ENCODE measurements around the gene GDAP1L1. TPM values are rescaled to one million over a fixed set of nuclear protein-coding genes. Genes with fewer than 3 reads are reported as not detected.

GDAP1L1 gene
- total and polyA plus RNA-seq, 2 of the 4 experiments (the other 2 are of a cell fraction): not detected

GRCh38 chr20:44310664-44311639 is 63.8 kb downstream of the GDAP1L1 start, which contains the start of gene FITM2:
Gene FITM2 (minus strand): TSS chr20:44311202. CDS start chr20:44311148, 54 bp downstream.
- Histone ChIP-seq H3K4me2 (ENCODE audit: low read depth, low read length) (peak within 1 kb of the TSS; percentile 86), H4K20me1 (ENCODE audit: insufficient read depth, low read length) (no peaks in the 10 kb centered on the region), H3K56ac (ENCODE audit: extremely low read depth, insufficient read depth, low read length) (no peak within 1 kb of the TSS; the same call in 1 of the 2 replicates), H4K91ac (ENCODE audit: insufficient read depth, low read depth, low read length) (no peak within 1 kb of the TSS; the same call in 1 of the 2 replicates), H3K4me1 (ENCODE audit: control insufficient read depth, insufficient read depth, low read length) (peaks cover 4% of the 10 kb centered on the region), H2AK5ac (ENCODE audit: low read depth, low read length) (no peak within 1 kb of the TSS), H2BK15ac (ENCODE audit: low read depth, low read length) (no peak within 1 kb of the TSS; the same call in 2 of the 3 replicates), H2AFZ (replicated peaks; ENCODE audit: low read length, poor library complexity) (peak within 1 kb of the TSS; percentile 99), H2AK9ac (replicated peaks; ENCODE audit: low read depth, low read length, poor library complexity) (peak within 1 kb of the TSS; percentile 18), H3K36me3 (ENCODE audit: control insufficient read depth, insufficient read depth, low read length) (0 out of 2 replicates have a peak, but pooled peaks cover 1% of the 10 kb centered on the region), H4K8ac (ENCODE audit: low read depth in 2 of 2, low read length in 2 of 2) (peak within 1 kb of the TSS; percentile 56 to 85), H3K4ac (ENCODE audit: low read depth, low read length) (peak within 1 kb of the TSS; percentile 55), H3K18ac (ENCODE audit: low read depth, low read length) (no peak within 1 kb of the TSS), H2BK20ac (ENCODE audit: low read depth, low read length) (no peak within 1 kb of the TSS), H4K5ac (ENCODE audit: low read depth, low read length) (0 out of 2 replicates have a peak within 1 kb of the TSS, but pooled peaks have one; percentile 22), H3K14ac (replicated peaks; ENCODE audit: low read depth, low read length) (0 out of 2 replicates have a peak within 1 kb of the TSS, but pooled peaks have one; percentile 22), H3K9me3 (ENCODE audit: control insufficient read depth, insufficient read depth, low read length) (no peaks in the 10 kb centered on the region), H3K27ac (ENCODE audit: insufficient read depth, low read length) (peak within 1 kb of the TSS; percentile 64), H3K4me3 (ENCODE audit: insufficient read depth, low read depth, low read length) (peak within 1 kb of the TSS; percentile 79), H3K79me1 (ENCODE audit: low read depth in 1 of 2, low read length in 2 of 2) (peaks cover 9 to 24% of the 10 kb centered on the region in 2 experiments; a peak in 2 of 4 replicates), H3K27me3 (ENCODE audit: control insufficient read depth, insufficient read depth, low read length) (peaks cover 2% of the 10 kb centered on the region; the same call in 1 of the 2 replicates), H3K9me1 (ENCODE audit: insufficient read depth, low read length) (no peaks in the 10 kb centered on the region), H3K9ac (ENCODE audit: low read depth, low read length) (peak within 1 kb of the TSS; percentile 56), H2BK5ac (ENCODE audit: low read depth, low read length, poor library complexity, severe bottlenecking) (peak within 1 kb of the TSS; percentile 48), H3K23ac (ENCODE audit: low read depth, low read length) (peak within 1 kb of the TSS; percentile 36; the same call in 1 of the 2 replicates), H2BK120ac (ENCODE audit: low read depth, low read length) (no peak within 1 kb of the TSS)
- dilution Hi-C loops (cut with HindIII; ENCODE audit: low sequenced_read_pairs, unreplicated experiment) (no loop called here), in situ Hi-C loops (cut with MboI; ENCODE audit: low sequenced_read_pairs) (loop anchor here (5.0 kb wide), 2 partner anchors 94 to 194 kb away; no protein-coding TSS in a partner anchor), intact Hi-C loops (cut with micrococcal nuclease) (loop anchor here (1.0 to 10.0 kb wide), 3 partner anchors 94 to 195 kb away; no protein-coding TSS in a partner anchor)
- peak; percentile 96 for ATAC-seq (ENCODE audit: low read depth)
- CTCF ChIA-PET: interaction anchor here (0.6 to 6.4 kb wide), 15 partner anchors 9 to 1024 kb away, joined by 3 to 52 read pairs (median 3); no protein-coding TSS in a partner anchor
- 1% methylated on average over 41 of the region's 70 CpGs; no CpG with 5 or more reads in 1 of the 2 experiments for WGBS, 2 experiments (ENCODE audit: extremely low coverage in 2 of 2, insufficient read length in 1 of 2)
- no TSS peak for BruUV-seq (replicated peaks)
- POLR2A ChIA-PET (ENCODE audit: unreplicated experiment): interaction anchor here (1.6 kb wide), 1 partner anchor 9 kb away, joined by 4 read pairs; no protein-coding TSS in a partner anchor
- TF ChIP-seq USF2 (IDR thresholded peaks at IDR 0.05; ENCODE audit: low read depth, low read length) (peak; percentile 70), CTCF (conservative IDR thresholded peaks at IDR 0.05; ENCODE audit: low read depth, low read length) (peak; percentile 98), RCOR1 (IDR thresholded peaks at IDR 0.05; ENCODE audit: insufficient replicate concordance, low read length) (no peak), NFE2L2 (IDR thresholded peaks at IDR 0.05; ENCODE audit: low read depth, low read length) (no peak), SMC3 (IDR thresholded peaks at IDR 0.05; ENCODE audit: low read depth, low read length) (peak; percentile 95), POLR2A (IDR thresholded peaks at IDR 0.05; ENCODE audit: low read depth, low read length) (0 out of 2 replicates have a peak, but pooled peaks have one; percentile 26), BHLHE40 (IDR thresholded peaks at IDR 0.05; ENCODE audit: low read depth, low read length) (peak; percentile 81), FOS (IDR thresholded peaks at IDR 0.05; ENCODE audit: low read depth, low read length) (no peak), RAD21 (IDR thresholded peaks at IDR 0.05; ENCODE audit: low read length) (peak; percentile 87), MXI1 (IDR thresholded peaks at IDR 0.05; ENCODE audit: borderline replicate concordance, low read depth, low read length) (peak; percentile 87), MAZ (IDR thresholded peaks at IDR 0.05; ENCODE audit: borderline replicate concordance, low read depth, low read length) (peak; percentile 67; the same call in 1 of the 2 replicates)
- peak; percentile 96 for DNase-seq
